HG03558 (cell line): Measurements from ENCODE around the gene SOCS7.

Source experiments
- ATAC-seq: cut with Tn5 transposase; IDR thresholded peaks from one replicate; pipeline ENCODE4 v1.9.1; 2021; ENCODE audit warnings: moderate number of reproducible peaks; ENCODE audit not compliant: unreplicated experiment; ENCODE audit errors: extremely low read depth

SOCS7 gene

GRCh38 chr17:38418062-38418692 is 66.5 kb downstream of the SOCS7 start:
- ATAC-seq: no peak

GRCh38 chr17:38418693-38419507 is 67.3 kb downstream of the SOCS7 start:
- ATAC-seq: no peak

GRCh38 chr17:38419508-38419981 is 67.9 kb downstream of the SOCS7 start:
- no peak for ATAC-seq

- no peak for ATAC-seq
Observed at GRCh38 chr17:38420518-38420917, 68.9 kb downstream of the SOCS7 start.

- ATAC-seq: no peak
Observed at GRCh38 chr17:38421171-38421841, 69.7 kb downstream of the SOCS7 start.

- ATAC-seq: no peak
Observed at GRCh38 chr17:38421871-38422827, 70.5 kb downstream of the SOCS7 start.

GRCh38 chr17:38424297-38424972 is 72.8 kb downstream of the SOCS7 start:
- ATAC-seq: no peak

- ATAC-seq: no peak
Observed at GRCh38 chr17:38425031-38425430, 73.4 kb downstream of the SOCS7 start.

- no peak for ATAC-seq
Observed at GRCh38 chr17:38425744-38426143, 74.1 kb downstream of the SOCS7 start.

- ATAC-seq: no peak
Observed at GRCh38 chr17:38426441-38426840, 74.8 kb downstream of the SOCS7 start.

- no peak for ATAC-seq
Observed at GRCh38 chr17:38427160-38427949, 75.7 kb downstream of the SOCS7 start.

GRCh38 chr17:38428112-38428642 is 76.5 kb downstream of the SOCS7 start, which contains the start of gene ARHGAP23:
TSS of gene ARHGAP23 (plus strand) at chr17:38428464. CDS start at chr17:38428486, 22 bp downstream.
- ATAC-seq: no peak

GRCh38 chr17:38428643-38429371 is 77.2 kb downstream of the SOCS7 start:
- ATAC-seq: no peak

- no peak for ATAC-seq
Observed at GRCh38 chr17:38429476-38430100, 77.9 kb downstream of the SOCS7 start.

- ATAC-seq: no peak
Observed at GRCh38 chr17:38430316-38430715, 78.7 kb downstream of the SOCS7 start.

- no peak for ATAC-seq
Observed at GRCh38 chr17:38430822-38431221, 79.2 kb downstream of the SOCS7 start.
